K562 (cell line): ENCODE results near the gene TM9SF4. TPM values are rescaled to one million over a fixed set of nuclear protein-coding genes. Genes with fewer than 3 reads are reported as not detected.

Experiments used
- BACH1 ChIP-seq: fragments of 200-800 bp; sonication (Bioruptor generic); IDR thresholded peaks from 2 replicates; pipeline ENCODE4 v1.6.1; 2016; ENCODE audit warnings: missing genetic modification characterization, missing compliant biosample characterization
- BCOR ChIP-seq: fragments of 450-650 bp; IDR thresholded peaks from 2 replicates; pipeline ENCODE4 v1.6.1; 2016
- C11orf30 ChIP-seq: fragments of 450-650 bp; IDR thresholded peaks from 2 replicates; pipeline ENCODE4 v1.6.1; 2016; ENCODE audit warnings: low read depth, mild to moderate bottlenecking
- CC2D1A ChIP-seq: fragments of 450-650 bp; IDR thresholded peaks from 2 replicates; pipeline ENCODE4 v1.6.1; 2017; ENCODE audit warnings: mild to moderate bottlenecking
- DIDO1 ChIP-seq: fragments of 450-650 bp; IDR thresholded peaks from 2 replicates; pipeline ENCODE4 v1.6.1; 2016; ENCODE audit warnings: low read depth, missing biosample characterization, missing genetic modification characterization
- ELF1 ChIP-seq: fragments of 200-800 bp; sonication (Bioruptor generic); IDR thresholded peaks from 2 replicates; pipeline ENCODE4 v1.6.1; 2016; ENCODE audit warnings: missing genetic modification characterization, missing compliant biosample characterization
- EP400 ChIP-seq: fragments of 450-650 bp; IDR thresholded peaks from 2 replicates; pipeline ENCODE4 v1.6.1; 2017; ENCODE audit warnings: antibody characterized with exemption, mild to moderate bottlenecking, moderate library complexity
- ETS2 ChIP-seq: IDR thresholded peaks from 2 replicates; pipeline ENCODE4 v1.6.1; 2016; ENCODE audit warnings: borderline replicate concordance, missing genetic modification characterization, mild to moderate bottlenecking, moderate library complexity, missing compliant biosample characterization; ENCODE audit not compliant: poor library complexity, severe bottlenecking
- FOSL1 ChIP-seq: fragments of 200-800 bp; sonication (Bioruptor generic); conservative IDR thresholded peaks from 2 replicates; pipeline ENCODE4 v1.6.1; 2016; ENCODE audit warnings: missing genetic modification characterization, missing compliant biosample characterization
- HDAC2 ChIP-seq: fragments of 450-650 bp; IDR thresholded peaks from 2 replicates; pipeline ENCODE4 v1.6.1; 2016; ENCODE audit warnings: mild to moderate bottlenecking
- ILK ChIP-seq: fragments of 450-650 bp; IDR thresholded peaks from 2 replicates; pipeline ENCODE4 v1.6.1; 2016; ENCODE audit warnings: missing genetic modification characterization, low read depth, mild to moderate bottlenecking, missing compliant biosample characterization, moderate library complexity, borderline replicate concordance
- KDM5B ChIP-seq: fragments of 200-600 bp; sonication (generic); IDR thresholded peaks from 2 replicates; pipeline ENCODE4 v1.6.1; 2012; ENCODE audit warnings: low read depth, mild to moderate bottlenecking, moderate library complexity, low read length, control low read depth, inconsistent platforms; ENCODE audit not compliant: insufficient replicate concordance
- MEF2A ChIP-seq: IDR thresholded peaks from 2 replicates; pipeline ENCODE4 v1.6.1; 2011; ENCODE audit warnings: low read depth, mild to moderate bottlenecking, low read length, moderate library complexity; ENCODE audit not compliant: control insufficient read depth
- NRF1 ChIP-seq, 2 experiments: fragments of 450-650 bp; IDR thresholded peaks in 1 of 2; conservative IDR thresholded peaks in 1 of 2; 2 replicates each; pipeline ENCODE4 v1.6.1; 2014; ENCODE audit warnings: mild to moderate bottlenecking in 2 of 2
- POLR2B ChIP-seq: fragments of 450-650 bp; IDR thresholded peaks from 2 replicates; pipeline ENCODE4 v1.6.1; 2018; ENCODE audit warnings: low read depth; ENCODE audit not compliant: partially characterized antibody
- POLR2G ChIP-seq: fragments of 200-400 bp; formaldehyde crosslinking; IDR thresholded peaks from 2 replicates; pipeline ENCODE4 v1.6.1; 2017; ENCODE audit warnings: low read depth, mild to moderate bottlenecking, antibody characterized with exemption, low read length, moderate library complexity
- PYGO2 ChIP-seq: fragments of 450-650 bp; IDR thresholded peaks from 2 replicates; pipeline ENCODE4 v1.6.1; 2016; ENCODE audit warnings: mild to moderate bottlenecking, missing genetic modification characterization, moderate library complexity, missing compliant biosample characterization
- RBBP5 ChIP-seq: fragments of 200-600 bp; sonication (generic); IDR thresholded peaks from 2 replicates; pipeline ENCODE4 v1.6.1; 2012; ENCODE audit warnings: borderline replicate concordance, mild to moderate bottlenecking, low read length, control low read depth, inconsistent platforms; ENCODE audit not compliant: insufficient read depth, poor library complexity, severe bottlenecking
- RBM22 ChIP-seq: fragments of 200-400 bp; formaldehyde crosslinking; IDR thresholded peaks from 2 replicates; pipeline ENCODE4 v1.6.1; 2018; ENCODE audit warnings: low read length, low read depth; ENCODE audit not compliant: poor library complexity, severe bottlenecking
- RBM34 ChIP-seq: fragments of 200-400 bp; formaldehyde crosslinking; IDR thresholded peaks from 2 replicates; pipeline ENCODE4 v1.6.1; 2018; ENCODE audit warnings: low read length, borderline replicate concordance; ENCODE audit not compliant: insufficient read depth
- SMAD1 ChIP-seq: fragments of 150-350 bp; IDR thresholded peaks from 2 replicates; pipeline ENCODE4 v1.6.1; 2014; ENCODE audit warnings: low read length, low read depth; ENCODE audit not compliant: partially characterized antibody
- STAT5B ChIP-seq: fragments of 250-450 bp; sonication (Bioruptor Pico); IDR thresholded peaks from 2 replicates; pipeline ENCODE4 v1.8.0; 2021; ENCODE audit warnings: mild to moderate bottlenecking, inconsistent platforms
- THRAP3 ChIP-seq: fragments of 450-650 bp; IDR thresholded peaks from 2 replicates; pipeline ENCODE4 v1.6.1; 2016; ENCODE audit warnings: mild to moderate bottlenecking, inconsistent platforms, borderline replicate concordance
- ZNF165 ChIP-seq: fragments of 250-450 bp; sonication (Bioruptor Pico); IDR thresholded peaks from 2 replicates; pipeline ENCODE4 v1.4.0; 2020; ENCODE audit warnings: borderline replicate concordance
- ZNF76 ChIP-seq: fragments of 250-450 bp; sonication (Bioruptor Pico); IDR thresholded peaks from 2 replicates; pipeline ENCODE4 v1.4.0; 2020; ENCODE audit warnings: mild to moderate bottlenecking, moderate library complexity, borderline replicate concordance
- polyA plus RNA-seq, 8 experiments: library from polyadenylated mRNA; depleted of rRNA in 4 of 8; stranded (reverse) in 5 of 8; unstranded in 3 of 8; fragments of >200 nt; fragmentation: Nextera tagmentation in 2 of 8; fragmentation: Illumina TruSeq in 1 of 8; extraction: Ambion mirVana in 2 of 8; extraction: Trizol in 1 of 8; gene quantifications; 2 replicates each; pipeline versions ENCODE4 v1.2.1 to v1.2.3, GENCODE V29; 2011 to 2014; ENCODE audit warnings: inconsistent platforms in 1 of 8, missing spikeins in 1 of 8
- total RNA-seq, 7 experiments: library from RNA; depleted of rRNA in 6 of 7; stranded (reverse); fragments of >200 nt in 6 of 7; fragmentation: Illumina TruSeq in 2 of 7; extraction: Trizol in 2 of 7; gene quantifications; 2 replicates each; pipeline versions ENCODE4 v1.2.1 to v1.2.3, GENCODE V29; 2011 to 2021; ENCODE audit warnings: low replicate concordance in 1 of 7
- TF ChIP-seq, protein P1 (sequence below): sonication (generic); formaldehyde crosslinking; IDR thresholded peaks from 2 replicates; pipeline ENCODE4 v1.8.1; 2022; ENCODE audit warnings: missing genetic modification reagents

Gene TM9SF4
- total and polyA plus RNA-seq, 9 of the 15 experiments (the other 6 are each of a cell fraction or from before 2014, with no cell fraction given): 14.5 to 46.3 (median 26.9) TPM

DNA sequence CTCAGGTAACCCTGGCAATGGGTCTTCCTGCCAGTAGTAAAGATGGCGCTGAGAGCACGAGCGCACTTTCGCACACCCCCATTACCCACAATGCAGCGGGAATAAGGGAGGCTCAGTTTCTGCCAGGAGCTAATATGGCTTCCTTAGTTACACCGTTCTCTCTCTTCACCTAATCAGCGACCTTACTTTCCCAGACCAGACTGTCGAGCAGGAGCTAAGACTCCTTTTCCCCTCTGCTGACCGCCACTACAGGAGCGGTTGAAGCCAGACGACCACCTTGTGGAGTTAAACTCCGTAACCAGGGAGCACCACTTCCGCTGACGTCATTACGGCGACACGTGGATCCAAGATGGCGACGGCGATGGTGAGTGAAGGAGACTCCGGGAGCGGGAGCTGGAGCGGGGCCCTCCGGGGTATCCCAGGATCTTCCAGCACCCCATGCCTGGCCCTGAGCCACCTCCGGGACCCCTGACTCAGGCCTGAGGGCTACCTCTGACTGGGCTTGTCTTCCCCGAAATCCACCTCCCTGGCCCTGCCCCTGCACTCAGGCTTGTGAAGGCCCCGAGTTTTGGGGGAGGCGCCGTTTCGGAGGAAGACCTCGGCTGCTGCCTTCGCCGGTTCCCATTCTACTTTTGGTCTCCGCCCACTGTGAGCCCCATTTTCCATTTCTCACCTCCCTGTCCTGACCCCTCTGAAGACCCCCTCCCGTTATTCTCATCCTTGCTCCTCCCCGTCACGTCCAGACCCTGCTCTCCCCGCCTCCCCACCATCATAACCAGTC, at the start of gene TM9SF4 (continued):
- TF ChIP-seq RBBP5: peak; percentile 93
- peak; percentile 54; the same call in 1 of the 2 replicates for TF ChIP-seq ZNF76
- TF ChIP-seq CC2D1A: peak; percentile 13; the same call in 1 of the 2 replicates
- TF ChIP-seq SMAD1: no peak
- 0 out of 4 replicates have a peak, but pooled peaks of 1 of the 2 experiments have one; percentile 11 for TF ChIP-seq NRF1 (conservative IDR thresholded peaks at IDR 0.05 in 1 of 2, IDR thresholded peaks at IDR 0.05 in 1 of 2)
- TF ChIP-seq ELF1 (tag): peak; percentile 96
- TF ChIP-seq ETS2 (tag): no peak
- TF ChIP-seq THRAP3: no peak
- no peak for TF ChIP-seq RBM22
- peak; percentile 99 for TF ChIP-seq EP400
- TF ChIP-seq POLR2G: peak; percentile 93
- TF ChIP-seq, protein P1, sequence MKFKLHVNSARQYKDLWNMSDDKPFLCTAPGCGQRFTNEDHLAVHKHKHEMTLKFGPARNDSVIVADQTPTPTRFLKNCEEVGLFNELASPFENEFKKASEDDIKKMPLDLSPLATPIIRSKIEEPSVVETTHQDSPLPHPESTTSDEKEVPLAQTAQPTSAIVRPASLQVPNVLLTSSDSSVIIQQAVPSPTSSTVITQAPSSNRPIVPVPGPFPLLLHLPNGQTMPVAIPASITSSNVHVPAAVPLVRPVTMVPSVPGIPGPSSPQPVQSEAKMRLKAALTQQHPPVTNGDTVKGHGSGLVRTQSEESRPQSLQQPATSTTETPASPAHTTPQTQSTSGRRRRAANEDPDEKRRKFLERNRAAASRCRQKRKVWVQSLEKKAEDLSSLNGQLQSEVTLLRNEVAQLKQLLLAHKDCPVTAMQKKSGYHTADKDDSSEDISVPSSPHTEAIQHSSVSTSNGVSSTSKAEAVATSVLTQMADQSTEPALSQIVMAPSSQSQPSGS (CRISPR knock-in tag): peak; percentile 92; the same call in 1 of the 2 replicates
- TF ChIP-seq RBM34: no peak
- TF ChIP-seq ILK (tag): no peak
- no peak; the same call in 1 of the 2 replicates for TF ChIP-seq BCOR
- TF ChIP-seq DIDO1 (tag): peak; percentile 98
- TF ChIP-seq ZNF165: no peak
- peak; percentile 64; the same call in 1 of the 2 replicates for TF ChIP-seq BACH1 (tag)
- TF ChIP-seq HDAC2: peak; percentile 77; the same call in 1 of the 2 replicates
- TF ChIP-seq PYGO2: peak; percentile 29; the same call in 1 of the 2 replicates
- peak; percentile 94 for TF ChIP-seq KDM5B
- no peak for TF ChIP-seq MEF2A
- peak; percentile 97 for TF ChIP-seq C11orf30
- no peak for TF ChIP-seq STAT5B (CRISPR knock-in tag)
- TF ChIP-seq FOSL1 (tag): peak; percentile 73
- peak; percentile 85 for TF ChIP-seq POLR2B
